ENCODE data around the gene LDB2. TPM values are rescaled to one million over a fixed set of nuclear protein-coding genes. Genes with fewer than 3 reads are reported as not detected.

Gene LDB2
- total RNA-seq, 1 donor = 85.9 TPM

DNA sequence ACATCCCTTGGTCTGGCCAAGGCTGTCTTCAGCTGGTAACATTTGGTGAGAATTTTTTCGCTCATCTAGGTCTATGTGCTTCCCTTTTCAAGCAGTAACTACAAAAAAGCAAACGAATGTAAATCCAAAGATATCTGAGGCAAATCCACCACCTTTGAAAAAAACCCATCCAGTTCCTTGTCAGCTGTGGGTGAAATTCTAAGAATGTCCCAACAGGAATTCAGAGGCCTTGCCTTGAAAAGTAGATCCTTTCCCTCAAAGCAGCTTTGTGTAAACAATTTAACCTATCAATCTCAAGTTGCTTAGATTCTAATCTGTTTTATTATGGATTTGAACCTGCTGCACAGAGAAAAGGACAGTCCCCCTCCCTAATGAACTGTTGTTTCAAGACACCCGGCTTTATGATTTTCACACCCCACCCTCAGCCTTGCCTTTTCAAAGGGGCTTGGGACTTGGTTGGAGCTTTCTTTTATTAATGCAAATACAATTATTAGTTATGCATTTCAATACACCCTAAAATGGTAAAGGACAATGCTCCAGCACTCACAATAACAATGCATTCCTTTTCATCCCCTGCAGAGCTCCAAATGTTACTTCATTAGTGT, 166.6 kb downstream of the LDB2 start:
- TF ChIP-seq, protein P1, sequence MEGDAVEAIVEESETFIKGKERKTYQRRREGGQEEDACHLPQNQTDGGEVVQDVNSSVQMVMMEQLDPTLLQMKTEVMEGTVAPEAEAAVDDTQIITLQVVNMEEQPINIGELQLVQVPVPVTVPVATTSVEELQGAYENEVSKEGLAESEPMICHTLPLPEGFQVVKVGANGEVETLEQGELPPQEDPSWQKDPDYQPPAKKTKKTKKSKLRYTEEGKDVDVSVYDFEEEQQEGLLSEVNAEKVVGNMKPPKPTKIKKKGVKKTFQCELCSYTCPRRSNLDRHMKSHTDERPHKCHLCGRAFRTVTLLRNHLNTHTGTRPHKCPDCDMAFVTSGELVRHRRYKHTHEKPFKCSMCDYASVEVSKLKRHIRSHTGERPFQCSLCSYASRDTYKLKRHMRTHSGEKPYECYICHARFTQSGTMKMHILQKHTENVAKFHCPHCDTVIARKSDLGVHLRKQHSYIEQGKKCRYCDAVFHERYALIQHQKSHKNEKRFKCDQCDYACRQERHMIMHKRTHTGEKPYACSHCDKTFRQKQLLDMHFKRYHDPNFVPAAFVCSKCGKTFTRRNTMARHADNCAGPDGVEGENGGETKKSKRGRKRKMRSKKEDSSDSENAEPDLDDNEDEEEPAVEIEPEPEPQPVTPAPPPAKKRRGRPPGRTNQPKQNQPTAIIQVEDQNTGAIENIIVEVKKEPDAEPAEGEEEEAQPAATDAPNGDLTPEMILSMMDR (IDR thresholded peaks at IDR 0.05; ENCODE audit: insufficient read depth, low read length) = no peak
- DNase-seq (ENCODE audit: low read depth) = no peak
- H3K4me3 ChIP-seq (ENCODE audit: low read depth, low read length) = no peak overlapping the region

DNA sequence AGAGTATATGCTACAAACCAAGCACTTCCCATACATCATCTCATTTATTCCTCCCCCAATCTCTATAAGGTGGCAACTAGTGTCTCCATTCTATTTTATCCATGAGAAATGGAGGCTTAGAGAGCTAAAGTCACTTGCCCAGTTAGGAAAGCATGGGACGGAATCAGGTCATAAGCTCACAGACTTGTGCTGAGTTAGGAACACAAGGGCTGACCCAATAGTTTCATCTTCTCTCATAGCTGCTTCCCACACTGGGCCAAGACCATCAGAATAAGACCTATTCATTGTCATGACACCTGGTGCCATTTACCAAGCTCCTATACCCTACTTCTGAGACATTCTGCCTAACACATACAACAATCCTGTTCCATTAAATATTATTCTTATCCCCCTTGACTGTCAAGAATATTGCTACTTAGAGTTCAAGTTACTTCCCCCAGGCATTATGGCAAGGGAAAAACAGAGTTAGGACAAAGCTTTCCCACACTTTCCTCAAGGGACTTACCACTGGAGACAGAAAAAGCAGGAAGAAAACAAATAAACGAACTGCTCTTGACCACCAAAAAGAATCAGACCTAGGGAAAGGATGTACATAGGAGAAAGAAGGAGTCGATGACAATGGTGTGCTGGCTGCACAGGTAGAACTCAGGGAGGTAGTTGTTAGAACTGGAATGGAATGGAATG, 167.8 kb downstream of the LDB2 start:
- DNase-seq (ENCODE audit: low read depth) = no peak
- H3K4me3 ChIP-seq (ENCODE audit: low read depth, low read length) = no peak overlapping the region
- TF ChIP-seq, protein P1 (IDR thresholded peaks at IDR 0.05; ENCODE audit: insufficient read depth, low read length) = no peak

DNA sequence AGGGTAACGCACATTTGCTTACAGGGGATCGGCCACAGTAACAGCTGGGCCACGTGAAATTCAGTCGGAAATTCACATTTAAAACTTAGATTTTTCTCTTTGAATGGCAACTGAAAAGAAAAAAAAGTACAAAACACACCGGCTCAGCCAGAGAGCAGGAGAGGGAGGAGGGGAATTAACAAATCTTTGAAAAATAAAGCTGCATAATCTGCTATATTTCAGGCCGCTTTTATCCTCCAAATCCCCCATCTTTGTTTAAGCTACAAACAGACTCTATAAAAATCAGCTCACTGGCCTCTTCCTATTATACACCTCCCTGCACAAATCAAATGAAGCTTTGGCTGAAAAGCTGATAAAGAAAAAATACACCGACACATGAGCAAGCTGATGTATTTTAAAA, 169.1 kb downstream of the LDB2 start:
- no peak for DNase-seq (ENCODE audit: low read depth)
- no peak overlapping the region for H3K4me3 ChIP-seq (ENCODE audit: low read depth, low read length)
- TF ChIP-seq, protein P1 (IDR thresholded peaks at IDR 0.05; ENCODE audit: insufficient read depth, low read length) = no peak

DNA sequence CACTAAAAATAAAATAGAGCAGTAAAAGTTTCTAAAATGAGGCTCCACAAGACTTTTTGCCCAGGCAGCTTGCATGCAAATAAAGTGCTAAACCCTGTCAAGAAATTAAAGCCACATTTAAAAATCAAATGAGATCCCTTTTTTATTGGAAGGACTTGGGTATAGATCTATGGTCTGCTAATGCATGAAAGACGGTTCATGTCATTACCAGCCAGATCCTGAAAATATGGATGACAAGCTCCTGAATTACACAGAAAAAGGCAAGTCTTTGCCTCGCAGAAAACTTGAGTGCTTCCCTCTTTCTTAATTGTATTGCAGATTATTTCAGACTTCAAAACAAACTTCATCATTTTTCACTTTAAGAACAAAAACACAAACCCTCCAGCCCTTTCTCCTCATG, 169.6 kb downstream of the LDB2 start:
- TF ChIP-seq, protein P1 (IDR thresholded peaks at IDR 0.05; ENCODE audit: insufficient read depth, low read length) = no peak
- DNase-seq (ENCODE audit: low read depth) = no peak

DNA sequence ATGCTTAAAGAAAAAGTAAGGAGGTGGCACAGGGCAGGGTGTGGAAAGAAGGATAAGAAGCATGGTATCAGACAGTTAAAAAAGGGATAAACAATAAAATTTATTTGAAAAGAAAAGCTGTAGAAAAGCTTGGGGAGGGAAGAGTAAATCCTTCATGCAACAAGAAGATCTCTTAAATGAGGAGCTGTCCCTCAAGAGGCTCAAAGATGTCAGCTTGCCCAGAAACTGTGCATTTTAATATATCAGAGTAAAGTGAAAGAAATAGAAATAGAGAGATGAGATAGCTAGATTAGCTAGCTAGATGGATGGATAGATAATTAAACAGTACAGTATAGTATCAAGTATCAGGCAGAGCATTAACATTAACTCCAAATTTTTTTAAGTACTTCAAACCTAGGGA, 170.3 kb downstream of the LDB2 start:
- no peak for DNase-seq (ENCODE audit: low read depth)
- TF ChIP-seq, protein P1 (IDR thresholded peaks at IDR 0.05; ENCODE audit: insufficient read depth, low read length) = no peak
- no peak overlapping the region for H3K4me3 ChIP-seq (ENCODE audit: low read depth, low read length)

More for the DNA sequence above, 169.6 kb downstream of the LDB2 start:
- no peak overlapping the region for H3K4me3 ChIP-seq (ENCODE audit: low read depth, low read length)

DNA sequence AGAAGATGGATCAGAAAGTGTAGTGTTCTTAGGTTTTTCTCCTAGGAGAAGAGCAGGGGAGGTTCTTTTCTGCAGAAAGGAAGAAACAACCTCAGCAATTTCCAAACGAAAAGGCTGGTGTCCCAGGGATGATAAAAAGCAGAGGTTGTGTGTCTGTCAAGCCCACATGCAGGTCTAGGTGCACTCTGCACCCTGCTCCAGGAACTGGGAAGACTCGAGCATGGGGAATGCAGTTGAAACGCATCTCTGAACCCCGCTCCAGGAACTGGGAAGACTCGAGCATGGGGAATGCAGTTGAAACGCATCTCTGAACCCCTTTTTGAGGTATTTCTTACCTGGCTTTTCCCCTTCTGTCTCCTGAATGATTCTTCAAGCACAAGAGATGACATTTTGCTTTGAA, 171.2 kb downstream of the LDB2 start:
- TF ChIP-seq, protein P1 (IDR thresholded peaks at IDR 0.05; ENCODE audit: insufficient read depth, low read length) = no peak
- no peak overlapping the region for H3K4me3 ChIP-seq (ENCODE audit: low read depth, low read length)
- no peak for DNase-seq (ENCODE audit: low read depth)
